ENCODE results near the gene DSCAML1. TPM values are rescaled to one million over a fixed set of nuclear protein-coding genes. Genes with fewer than 3 reads are reported as not detected.

DSCAML1 gene
- total RNA-seq, 1 experiment from 2014 or later, result not detected

GRCh38 chr11:117830072-117830471 is 33.1 kb upstream of the DSCAML1 start:
- peaks cover 8% of the 10 kb centered on the region for H3K4me1 ChIP-seq (ENCODE audit: insufficient read depth, low read length)
- no peaks in the 10 kb centered on the region for H3K9me3 ChIP-seq (ENCODE audit: low read length)
- no peaks in the 10 kb centered on the region for H3F3A ChIP-seq (ENCODE audit: low read length, unreplicated experiment)
- BruUV-seq (replicated peaks), result no TSS peak
- no peak overlapping the region for H3K27ac ChIP-seq (ENCODE audit: low read length)
- CTCF ChIA-PET, result no interaction called here
- H3K9ac ChIP-seq (ENCODE audit: low read length), result no peak overlapping the region
- DNase-seq, result no peak
- no peak overlapping the region for H3K4me2 ChIP-seq (ENCODE audit: low read length)
- no peaks in the 10 kb centered on the region for H3K9me2 ChIP-seq (replicated peaks; ENCODE audit: low read length)
- intact Hi-C loops (cut with micrococcal nuclease), result no loop called here
- no peaks in the 10 kb centered on the region for H4K20me1 ChIP-seq (ENCODE audit: low read length)
- H3K79me2 ChIP-seq (ENCODE audit: low read length), result no peaks in the 10 kb centered on the region
- H3K27me3 ChIP-seq (ENCODE audit: low read length), result peaks cover 78% of the 10 kb centered on the region
- no peak for ATAC-seq
- POLR2A ChIA-PET (ENCODE audit: unreplicated experiment), result no interaction called here
- H3K36me3 ChIP-seq (ENCODE audit: low read depth, low read length), result no peaks in the 10 kb centered on the region
- TF ChIP-seq EZH2 (IDR thresholded peaks at IDR 0.05; ENCODE audit: low read length, unreplicated experiment) (no peak), EZH2phosphoT487 (IDR thresholded peaks at IDR 0.05; ENCODE audit: borderline replicate concordance, low read length) (no peak)
- TF ChIP-seq, protein P1, sequence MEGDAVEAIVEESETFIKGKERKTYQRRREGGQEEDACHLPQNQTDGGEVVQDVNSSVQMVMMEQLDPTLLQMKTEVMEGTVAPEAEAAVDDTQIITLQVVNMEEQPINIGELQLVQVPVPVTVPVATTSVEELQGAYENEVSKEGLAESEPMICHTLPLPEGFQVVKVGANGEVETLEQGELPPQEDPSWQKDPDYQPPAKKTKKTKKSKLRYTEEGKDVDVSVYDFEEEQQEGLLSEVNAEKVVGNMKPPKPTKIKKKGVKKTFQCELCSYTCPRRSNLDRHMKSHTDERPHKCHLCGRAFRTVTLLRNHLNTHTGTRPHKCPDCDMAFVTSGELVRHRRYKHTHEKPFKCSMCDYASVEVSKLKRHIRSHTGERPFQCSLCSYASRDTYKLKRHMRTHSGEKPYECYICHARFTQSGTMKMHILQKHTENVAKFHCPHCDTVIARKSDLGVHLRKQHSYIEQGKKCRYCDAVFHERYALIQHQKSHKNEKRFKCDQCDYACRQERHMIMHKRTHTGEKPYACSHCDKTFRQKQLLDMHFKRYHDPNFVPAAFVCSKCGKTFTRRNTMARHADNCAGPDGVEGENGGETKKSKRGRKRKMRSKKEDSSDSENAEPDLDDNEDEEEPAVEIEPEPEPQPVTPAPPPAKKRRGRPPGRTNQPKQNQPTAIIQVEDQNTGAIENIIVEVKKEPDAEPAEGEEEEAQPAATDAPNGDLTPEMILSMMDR (conservative IDR thresholded peaks at IDR 0.05; ENCODE audit: low read depth, low read length), result no peak
- H3K4me3 ChIP-seq (ENCODE audit: low read length), result no peak overlapping the region
- H2AFZ ChIP-seq (ENCODE audit: low read length), result no peak overlapping the region

- ChIA-PET CTCF (no interaction called here), POLR2A (ENCODE audit: unreplicated experiment) (no interaction called here)
- H3K4me1 ChIP-seq (ENCODE audit: insufficient read depth, low read length), result peaks cover 8% of the 10 kb centered on the region
- no peaks in the 10 kb centered on the region for H3K79me2 ChIP-seq (ENCODE audit: low read length)
- H3K27me3 ChIP-seq (ENCODE audit: low read length), result peaks cover 78% of the 10 kb centered on the region
- ATAC-seq (no peak), DNase-seq (no peak)
- intact Hi-C loops (cut with micrococcal nuclease), result no loop called here
- H3K36me3 ChIP-seq (ENCODE audit: low read depth, low read length), result no peaks in the 10 kb centered on the region
- BruUV-seq (replicated peaks), result no TSS peak
- no peak overlapping the region for H3K27ac ChIP-seq (ENCODE audit: low read length)
- H3K9me2 ChIP-seq (replicated peaks; ENCODE audit: low read length), result no peaks in the 10 kb centered on the region
- no peak overlapping the region for H3K4me3 ChIP-seq (ENCODE audit: low read length)
- TF ChIP-seq, protein P1 (conservative IDR thresholded peaks at IDR 0.05; ENCODE audit: low read depth, low read length), result no peak
- TF ChIP-seq EZH2 (IDR thresholded peaks at IDR 0.05; ENCODE audit: low read length, unreplicated experiment) (no peak), EZH2phosphoT487 (IDR thresholded peaks at IDR 0.05; ENCODE audit: borderline replicate concordance, low read length) (no peak)
- no peaks in the 10 kb centered on the region for H3K9me3 ChIP-seq (ENCODE audit: low read length)
- H2AFZ ChIP-seq (ENCODE audit: low read length), result no peak overlapping the region
- H4K20me1 ChIP-seq (ENCODE audit: low read length), result no peaks in the 10 kb centered on the region
- H3F3A ChIP-seq (ENCODE audit: low read length, unreplicated experiment), result no peaks in the 10 kb centered on the region
- no peak overlapping the region for H3K4me2 ChIP-seq (ENCODE audit: low read length)
- H3K9ac ChIP-seq (ENCODE audit: low read length), result no peak overlapping the region
Observed at GRCh38 chr11:117829369-117829725, 32.3 kb upstream of the DSCAML1 start.

DNA sequence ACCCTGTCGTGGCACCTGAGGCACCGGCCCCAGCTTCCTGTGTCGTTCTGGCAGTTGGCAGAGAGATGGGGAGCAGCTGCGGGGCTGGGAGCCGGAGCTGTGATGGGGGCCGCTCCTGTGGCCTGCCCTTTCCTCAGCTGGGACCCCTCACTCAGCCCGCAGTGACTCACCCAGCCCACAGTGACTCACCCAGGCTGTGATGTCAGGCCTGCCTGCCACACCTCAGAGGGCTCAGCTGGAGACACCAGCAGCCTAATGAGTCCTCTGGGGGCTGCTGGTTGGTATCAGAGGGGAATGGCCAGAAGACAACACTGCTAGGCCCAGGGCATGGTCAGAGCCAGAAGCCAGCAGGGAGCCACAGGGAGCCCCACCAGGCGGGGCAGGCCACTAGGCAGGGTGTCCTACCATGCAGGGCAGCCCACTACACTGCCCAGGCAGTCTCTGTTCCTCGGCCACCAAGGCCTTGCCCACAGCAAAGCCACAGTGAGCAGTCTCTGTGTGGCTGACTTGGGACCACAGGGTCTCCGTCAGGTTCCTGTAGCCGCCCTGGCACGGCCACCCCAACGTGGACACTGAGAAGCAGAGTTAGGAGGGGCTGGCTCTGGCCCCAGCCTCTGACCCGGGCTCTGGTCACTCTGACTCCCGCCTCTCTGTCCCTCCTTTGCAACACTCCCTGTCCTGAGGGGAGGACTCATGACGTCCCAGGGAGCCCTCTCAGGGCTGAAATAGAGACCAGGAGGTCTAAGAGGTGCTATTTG is 31.8 kb upstream of the DSCAML1 start:
- no peaks in the 10 kb centered on the region for H3K79me2 ChIP-seq (ENCODE audit: low read length)
- H3K27me3 ChIP-seq (ENCODE audit: low read length), result peaks cover 78% of the 10 kb centered on the region
- H3K9me2 ChIP-seq (replicated peaks; ENCODE audit: low read length), result no peaks in the 10 kb centered on the region
- no peaks in the 10 kb centered on the region for H3K36me3 ChIP-seq (ENCODE audit: low read depth, low read length)
- CTCF ChIA-PET, result no interaction called here
- no peak overlapping the region for H3K4me2 ChIP-seq (ENCODE audit: low read length)
- H3K9ac ChIP-seq (ENCODE audit: low read length), result no peak overlapping the region
- peaks cover 8% of the 10 kb centered on the region for H3K4me1 ChIP-seq (ENCODE audit: insufficient read depth, low read length)
- H3K9me3 ChIP-seq (ENCODE audit: low read length), result no peaks in the 10 kb centered on the region
- no peaks in the 10 kb centered on the region for H3F3A ChIP-seq (ENCODE audit: low read length, unreplicated experiment)
- no TSS peak for BruUV-seq (replicated peaks)
- H3K27ac ChIP-seq (ENCODE audit: low read length), result no peak overlapping the region
- no peak overlapping the region for H2AFZ ChIP-seq (ENCODE audit: low read length)
- intact Hi-C loops (cut with micrococcal nuclease), result no loop called here
- POLR2A ChIA-PET (ENCODE audit: unreplicated experiment), result interaction anchor here (0.6 kb wide), 1 partner anchor 62 kb away, joined by 3 read pairs; no protein-coding TSS in a partner anchor
- no peak for TF ChIP-seq EZH2phosphoT487 (IDR thresholded peaks at IDR 0.05; ENCODE audit: borderline replicate concordance, low read length)
- TF ChIP-seq EZH2 (IDR thresholded peaks at IDR 0.05; ENCODE audit: low read length, unreplicated experiment), result no peak
- TF ChIP-seq, protein P1 (conservative IDR thresholded peaks at IDR 0.05; ENCODE audit: low read depth, low read length), result no peak
- ATAC-seq (peak; percentile 55), DNase-seq (peak; percentile 40)
- H3K4me3 ChIP-seq (ENCODE audit: low read length), result no peak overlapping the region
- no peaks in the 10 kb centered on the region for H4K20me1 ChIP-seq (ENCODE audit: low read length)
